A549 (cell line): ENCODE data around the gene UNC5A.

Source experiments
- CTCF ChIP-seq: fragments of >200 bp; sonication (Bioruptor Twin); formaldehyde crosslinking; IDR thresholded peaks from 3 replicates; pipeline ENCODE4 v1.5.1; 2016
- EHMT2 ChIP-seq: fragments of 200-600 bp; sonication (generic); IDR thresholded peaks from 2 replicates; pipeline ENCODE4 v1.6.1; 2016; ENCODE audit warnings: antibody characterized with exemption, low read depth, mild to moderate bottlenecking, moderate library complexity
- ESRRA ChIP-seq: fragments of 150-350 bp; IDR thresholded peaks from 2 replicates; pipeline ENCODE4 v1.6.1; 2014; ENCODE audit warnings: mild to moderate bottlenecking, low read length, borderline replicate concordance
- HMGXB4 ChIP-seq: fragments of 250-450 bp; sonication (Bioruptor Pico); IDR thresholded peaks from 2 replicates; pipeline ENCODE4 v1.5.0; 2021; ENCODE audit warnings: mild to moderate bottlenecking, moderate library complexity, borderline replicate concordance
- MYC ChIP-seq: IDR thresholded peaks from 2 replicates; pipeline ENCODE4 v1.6.1; 2012; ENCODE audit warnings: mild to moderate bottlenecking, inconsistent platforms, low read length, improper control_type of control experiment, borderline replicate concordance
- POLR2A ChIP-seq: IDR thresholded peaks from 2 replicates; pipeline ENCODE4 v1.6.1; 2012; ENCODE audit warnings: mild to moderate bottlenecking, low read length

- TF ChIP-seq HMGXB4 (no peak), EHMT2 (no peak), POLR2A (no peak), CTCF (no peak), MYC (no peak), ESRRA (no peak)
Observed at GRCh38 chr5:176864755-176865154, 54.4 kb downstream of the UNC5A start.
